Erythroblast (primary cell): Measurements from ENCODE around the gene RDH11.

Experiments
- GATA1 ChIP-seq: IDR thresholded peaks from 2 replicates; pipeline ENCODE4 v1.6.1; 2011; ENCODE audit warnings: low read depth, mild to moderate bottlenecking, control low read depth, low read length, moderate library complexity
- POLR2A ChIP-seq: IDR thresholded peaks from 2 replicates; pipeline ENCODE4 v1.6.1; 2011; ENCODE audit warnings: mild to moderate bottlenecking, low read length

DNA sequence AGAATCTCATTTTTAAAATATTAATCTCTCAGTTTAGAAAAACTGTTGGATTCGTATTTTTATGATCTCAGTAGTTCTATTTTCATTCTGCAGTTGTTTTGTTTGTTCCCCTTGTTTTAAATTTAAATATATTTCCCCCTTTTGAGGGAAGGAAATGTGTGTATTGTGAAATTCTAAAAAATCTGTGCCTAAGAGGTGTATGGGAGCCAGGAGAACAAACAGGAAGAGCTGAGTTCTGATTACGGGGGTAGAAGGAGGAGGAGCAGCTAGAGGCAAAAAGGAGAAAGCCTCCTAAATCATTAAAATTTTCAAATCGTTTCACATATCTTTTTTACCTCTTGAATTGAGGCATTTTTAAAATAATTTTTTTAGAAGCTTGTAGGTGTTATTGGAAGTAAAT is 8.4 kb upstream of the RDH11 start:
- TF ChIP-seq POLR2A: no peak
- TF ChIP-seq GATA1: no peak
